Transverse colon (tissue), 4 donors: Measurements from ENCODE around the gene LRP5. TPM values are rescaled to one million over a fixed set of nuclear protein-coding genes. Genes with fewer than 3 reads are reported as not detected.

ENCODE experiments used
- DNase-seq: peaks from one replicate; pipeline ENCODE4 v3.0.0-alpha.2; 2019
- H3K27ac ChIP-seq, 4 donors: fragments of 200-600 bp; sonication (generic); 2 replicates each; pipeline ENCODE4 v1.5.1; 2016 to 2018; ENCODE audit warnings: inconsistent platforms in 4 of 4
- H3K27me3 ChIP-seq: fragments of 200-600 bp; sonication (generic); 2 replicates; pipeline ENCODE4 v1.5.1; 2017; ENCODE audit warnings: inconsistent platforms
- H3K36me3 ChIP-seq, 4 donors: fragments of 200-600 bp; sonication (generic); 2 replicates each; pipeline ENCODE4 v1.5.1; 2017 to 2019; ENCODE audit warnings: inconsistent platforms in 4 of 4
- H3K4me1 ChIP-seq, 4 donors: fragments of 200-600 bp; sonication (generic); 2 replicates each; pipeline ENCODE4 v1.5.1; 2017 to 2020; ENCODE audit warnings: inconsistent platforms in 4 of 4
- H3K4me3 ChIP-seq, 4 donors: fragments of 200-600 bp; sonication (generic); 1 replicate in 1 of 4; 2 replicates in 3 of 4; pipeline versions ENCODE4 v1.5.1 to v1.6.1; 2017 to 2019; ENCODE audit warnings: inconsistent platforms in 4 of 4
- H3K9me3 ChIP-seq, 2 donors: fragments of 200-600 bp; sonication (generic); 2 replicates each; pipeline ENCODE4 v1.5.1; 2017 to 2019; ENCODE audit warnings: inconsistent platforms in 2 of 2
- EP300 ChIP-seq: sonication (generic); formaldehyde crosslinking; IDR thresholded peaks from one replicate; pipeline ENCODE4 v1.6.1; 2017; ENCODE audit warnings: antibody characterized with exemption, low read depth
- POLR2A ChIP-seq: fragments of 450-650 bp; IDR thresholded peaks from one replicate; pipeline ENCODE4 v1.6.1; 2016; ENCODE audit warnings: antibody characterized with exemption, mild to moderate bottlenecking, moderate library complexity
- POLR2AphosphoS5 ChIP-seq, 3 donors: sonication (generic); formaldehyde crosslinking; IDR thresholded peaks; one replicate each; pipeline ENCODE4 v1.6.1; 2016; ENCODE audit warnings: antibody characterized with exemption in 3 of 3
- WGBS, 2 donors: methylation state at CpG; one replicate each; pipeline ENCODE4 v1.1.5; 2018; ENCODE audit warnings: low coverage in 1 of 2; 5-methylcytosine and 5-hydroxymethylcytosine counted together
- in situ Hi-C, 4 donors: fragments of 200-750 bp; cut with MboI; loops; one replicate each; pipeline versions ENCODE4 v1.15.0 to v1.15.1; 2017; ENCODE audit warnings: low sequenced_read_pairs in 3 of 4, low pct_ligation_motif_present in 1 of 4, low pct_unique_long_range_greater_than_20kb in 1 of 4
- intact Hi-C: fragments of 100-400 bp; cut with DNase I; formaldehyde crosslinking; loops from one replicate; pipeline ENCODE4 v1.15.1; 2023; ENCODE audit warnings: low total_unique reads
- total RNA-seq, 4 donors: library from RNA; depleted of rRNA; stranded (reverse); fragments of >200 nt; gene quantifications; one replicate each; pipeline ENCODE4 v1.1.0, GENCODE V29; 2016
- TF ChIP-seq, protein P1 (sequence below), 5 experiments: fragments of 200-600 bp in 3 of 5; fragments of 450-650 bp in 2 of 5; sonication (generic) in 3 of 5; IDR thresholded peaks; 1 replicate in 2 of 5; 2 replicates in 3 of 5; pipeline ENCODE4 v1.5.1; 2016 to 2017; ENCODE audit warnings: antibody characterized with exemption in 5 of 5, inconsistent platforms in 3 of 5, mild to moderate bottlenecking in 2 of 5, moderate library complexity in 1 of 5

Gene LRP5
- total RNA-seq, 4 donors from 2014 or later = 72.6 to 138 (median 82.3) TPM

DNA sequence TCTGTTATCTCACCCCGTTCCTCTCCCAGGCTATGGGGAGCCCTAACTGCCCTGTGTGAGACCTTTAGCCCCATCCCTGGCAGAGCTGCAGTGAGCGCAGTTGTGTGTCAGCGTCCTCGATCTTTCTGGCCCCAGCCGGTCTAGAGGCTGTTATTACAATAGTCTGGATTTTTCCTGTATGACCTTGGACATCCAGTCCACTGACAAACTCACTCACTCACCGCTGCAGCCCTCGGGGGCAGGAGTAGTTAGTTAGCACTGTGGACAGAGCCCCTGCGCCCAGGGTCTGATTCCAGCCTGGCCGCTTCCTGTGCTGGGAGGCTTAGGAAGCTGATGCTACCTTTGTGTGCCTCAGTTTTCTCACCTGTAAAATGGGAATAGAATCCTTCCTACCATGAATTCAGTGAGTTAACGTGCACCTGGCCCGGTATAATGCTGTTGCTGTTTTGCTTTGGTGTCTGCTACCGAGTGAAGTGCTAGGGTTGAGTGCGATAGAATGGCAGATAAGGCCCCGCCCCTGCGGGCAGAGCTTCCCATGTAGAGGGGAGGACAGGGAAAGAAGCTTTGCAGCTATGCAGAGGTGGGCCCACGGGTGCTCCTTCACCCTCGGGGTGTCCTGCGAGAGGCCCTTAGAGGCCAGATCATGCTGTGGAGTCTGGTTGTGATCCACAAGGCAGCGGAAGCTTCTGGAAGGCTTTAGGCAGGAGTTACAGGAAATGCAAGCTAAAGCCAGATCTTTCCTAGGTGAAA lies 3.0 kb downstream of the LRP5 start:
- H3K4me3 ChIP-seq = peak overlapping the region in 2 of 4 donors; percentile 63 to 89
- WGBS, 2 donors = 54 to 57% methylated on average over 7 to 19 of the region's 19 CpGs
- H3K27ac ChIP-seq = peak overlapping the region; percentile 83 to 92 (median 89)
- H3K4me1 ChIP-seq = peaks cover 26 to 47% (median 42%) of the 10 kb centered on the region in 4 donors
- H3K36me3 ChIP-seq = no peaks in the 10 kb centered on the region
- no peaks in the 10 kb centered on the region for H3K27me3 ChIP-seq
- no peaks in the 10 kb centered on the region for H3K9me3 ChIP-seq
- peak; percentile 70 for DNase-seq
- peak; percentile 57 for TF ChIP-seq POLR2A
- TF ChIP-seq POLR2AphosphoS5 (IDR thresholded peaks at IDR 0.05) = peak in 2 of 3 donors; percentile 44 to 69
- TF ChIP-seq EP300 = no peak
- intact Hi-C loops = no loop called here
- in situ Hi-C loops = no loop called here

DNA sequence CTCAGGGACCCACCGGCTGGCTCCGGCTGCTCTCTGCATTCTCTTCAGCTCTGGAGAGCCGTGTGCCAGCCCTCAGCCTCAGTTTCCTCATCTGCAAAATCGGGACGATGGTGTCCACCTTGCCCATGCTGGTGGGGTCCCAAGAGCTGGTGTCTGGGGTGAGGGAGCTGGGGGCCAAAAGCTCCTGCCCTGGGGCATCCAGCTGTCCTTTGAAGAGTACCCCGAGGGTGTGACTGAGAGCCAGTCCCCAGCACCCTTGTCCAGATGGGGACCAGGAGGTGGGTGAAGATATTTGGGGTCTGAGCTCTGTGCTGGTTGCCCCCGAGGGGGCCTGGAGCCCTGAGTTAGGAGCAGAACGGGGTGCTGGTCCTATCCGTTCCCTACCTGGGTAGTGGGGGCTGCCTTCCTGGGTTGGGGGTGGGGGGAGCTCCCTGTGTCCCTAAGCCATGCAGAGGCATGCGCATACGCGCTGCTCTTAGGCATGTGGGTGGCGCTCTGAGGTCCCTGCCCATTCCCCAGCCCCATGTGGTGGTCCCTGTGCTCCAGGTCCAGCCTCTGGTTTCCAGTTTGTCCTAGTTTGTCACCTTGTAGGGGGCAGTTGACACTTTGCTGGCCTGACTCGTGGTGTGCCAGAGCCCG lies 4.9 kb downstream of the LRP5 start:
- no peak overlapping the region for H3K4me3 ChIP-seq

DNA sequence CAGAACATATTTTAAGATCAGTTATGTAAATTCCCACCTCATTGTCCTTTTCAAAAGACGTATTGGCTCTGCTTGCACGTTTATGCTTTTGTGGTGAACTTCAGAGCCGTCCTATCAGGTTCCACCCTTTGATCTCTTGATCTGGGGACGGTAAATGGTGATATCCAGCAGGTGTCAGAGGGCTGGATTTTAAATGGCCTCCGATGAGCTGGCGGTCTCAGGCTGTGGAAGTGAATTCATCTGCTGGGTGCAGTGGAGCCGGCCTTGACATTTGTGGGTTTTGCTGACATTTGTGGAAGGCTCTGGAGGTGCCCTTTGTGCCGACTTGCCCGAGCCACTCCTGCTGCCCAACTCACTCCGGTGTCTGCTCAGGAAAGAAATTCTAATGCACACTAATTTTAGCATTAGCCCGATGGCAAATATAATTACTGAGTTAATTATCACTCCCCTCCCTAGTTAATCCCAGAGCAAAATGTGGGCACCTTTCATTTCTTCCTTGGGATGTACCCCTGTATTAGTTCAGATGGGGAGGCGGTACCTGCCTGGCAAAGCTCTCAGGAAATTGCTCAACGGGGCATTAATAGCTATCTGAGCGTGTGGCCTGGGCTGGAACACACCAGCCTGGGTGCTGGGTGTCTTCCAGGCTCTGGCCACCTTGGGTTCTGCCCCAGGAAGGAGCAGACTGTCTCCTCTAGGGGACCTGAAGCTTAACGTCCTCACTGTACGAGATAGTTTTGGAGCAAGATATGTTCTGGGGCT lies 9.1 kb downstream of the LRP5 start:
- intact Hi-C loops (no loop called here), in situ Hi-C loops (no loop called here)
- peaks cover 18 to 40% (median 32%) of the 10 kb centered on the region in 4 donors for H3K4me1 ChIP-seq
- H3K27me3 ChIP-seq = no peaks in the 10 kb centered on the region
- TF ChIP-seq, protein P1, sequence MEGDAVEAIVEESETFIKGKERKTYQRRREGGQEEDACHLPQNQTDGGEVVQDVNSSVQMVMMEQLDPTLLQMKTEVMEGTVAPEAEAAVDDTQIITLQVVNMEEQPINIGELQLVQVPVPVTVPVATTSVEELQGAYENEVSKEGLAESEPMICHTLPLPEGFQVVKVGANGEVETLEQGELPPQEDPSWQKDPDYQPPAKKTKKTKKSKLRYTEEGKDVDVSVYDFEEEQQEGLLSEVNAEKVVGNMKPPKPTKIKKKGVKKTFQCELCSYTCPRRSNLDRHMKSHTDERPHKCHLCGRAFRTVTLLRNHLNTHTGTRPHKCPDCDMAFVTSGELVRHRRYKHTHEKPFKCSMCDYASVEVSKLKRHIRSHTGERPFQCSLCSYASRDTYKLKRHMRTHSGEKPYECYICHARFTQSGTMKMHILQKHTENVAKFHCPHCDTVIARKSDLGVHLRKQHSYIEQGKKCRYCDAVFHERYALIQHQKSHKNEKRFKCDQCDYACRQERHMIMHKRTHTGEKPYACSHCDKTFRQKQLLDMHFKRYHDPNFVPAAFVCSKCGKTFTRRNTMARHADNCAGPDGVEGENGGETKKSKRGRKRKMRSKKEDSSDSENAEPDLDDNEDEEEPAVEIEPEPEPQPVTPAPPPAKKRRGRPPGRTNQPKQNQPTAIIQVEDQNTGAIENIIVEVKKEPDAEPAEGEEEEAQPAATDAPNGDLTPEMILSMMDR (IDR thresholded peaks at IDR 0.05) = no peak
- TF ChIP-seq POLR2AphosphoS5 (IDR thresholded peaks at IDR 0.05) = no peak
- no peak for TF ChIP-seq POLR2A
- TF ChIP-seq EP300 = no peak
- DNase-seq = no peak
- no peak overlapping the region for H3K4me3 ChIP-seq
- peak overlapping the region in 1 of 4 donors; percentile 3 for H3K27ac ChIP-seq
- H3K9me3 ChIP-seq = no peaks in the 10 kb centered on the region
- 13 to 61% methylated on average over 3 to 16 of the region's 16 CpGs for WGBS, 2 donors
- no peaks in the 10 kb centered on the region for H3K36me3 ChIP-seq

More for the DNA sequence above, 4.9 kb downstream of the LRP5 start:
- TF ChIP-seq POLR2AphosphoS5 (IDR thresholded peaks at IDR 0.05) (no peak), POLR2A (no peak), EP300 (no peak)
- TF ChIP-seq, protein P1 (IDR thresholded peaks at IDR 0.05) = no peak
- WGBS, 2 donors = 72% methylated on average over 13 of the region's 15 CpGs; no CpG with 5 or more reads in 1 of the 2 donors
- intact Hi-C loops = no loop called here
- peak overlapping the region; percentile 83 to 92 (median 89) for H3K27ac ChIP-seq
- DNase-seq = no peak
- H3K36me3 ChIP-seq = no peaks in the 10 kb centered on the region
- H3K9me3 ChIP-seq = no peaks in the 10 kb centered on the region
- in situ Hi-C loops = no loop called here
- H3K27me3 ChIP-seq = no peaks in the 10 kb centered on the region
- H3K4me1 ChIP-seq = peaks cover 29 to 52% (median 43%) of the 10 kb centered on the region in 4 donors

DNA sequence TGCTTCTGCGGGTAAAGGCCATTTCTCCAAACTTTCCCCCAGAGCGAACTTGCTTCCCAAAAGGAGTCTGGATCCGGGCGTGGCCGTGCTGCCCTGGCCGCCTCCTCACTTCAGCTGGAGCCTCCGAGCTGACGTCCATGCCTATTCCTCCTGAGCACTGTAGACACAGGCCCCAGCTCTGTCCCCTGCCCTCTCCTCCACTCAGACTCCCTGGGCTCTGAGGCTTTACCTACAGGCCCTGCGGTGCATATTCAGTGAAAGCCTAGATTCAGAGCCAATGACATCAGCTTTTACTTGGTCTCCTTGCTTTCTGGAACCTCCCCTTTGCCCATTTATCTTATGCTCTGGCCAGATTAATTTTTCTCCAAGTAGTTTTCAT lies 9.7 kb downstream of the LRP5 start:
- H3K27me3 ChIP-seq = no peaks in the 10 kb centered on the region
- no peak for DNase-seq
- intact Hi-C loops (no loop called here), in situ Hi-C loops (no loop called here)
- no peak for TF ChIP-seq EP300
- TF ChIP-seq, protein P1 (IDR thresholded peaks at IDR 0.05) = no peak
- TF ChIP-seq POLR2A = no peak
- H3K36me3 ChIP-seq = no peaks in the 10 kb centered on the region
- H3K4me1 ChIP-seq = peaks cover 18 to 40% (median 32%) of the 10 kb centered on the region in 4 donors
- peak overlapping the region in 1 of 4 donors; percentile 3 for H3K27ac ChIP-seq
- H3K9me3 ChIP-seq = no peaks in the 10 kb centered on the region
- H3K4me3 ChIP-seq = no peak overlapping the region
- 74% methylated on average over 9 of the region's 9 CpGs; no CpG with 5 or more reads in 1 of the 2 donors for WGBS, 2 donors
